HepG2 (cell line): Measurements from ENCODE around the gene TAB2. TPM values are rescaled to one million over a fixed set of nuclear protein-coding genes. Genes with fewer than 3 reads are reported as not detected.
A peak's percentile ranks its signal among the peaks of the same experiment; 100 is the strongest.

ENCODE experiments used
- BHLHE40 ChIP-seq: IDR thresholded peaks from 2 replicates; pipeline ENCODE4 v1.6.1; 2011; ENCODE audit warnings: low read length, improper control_type of control experiment
- DNMT1 ChIP-seq: sonication (generic); formaldehyde crosslinking; IDR thresholded peaks from 2 replicates; pipeline ENCODE4 v1.5.1; 2020; ENCODE audit warnings: mild to moderate bottlenecking, missing genetic modification reagents
- GATAD1 ChIP-seq: IDR thresholded peaks from 2 replicates; pipeline ENCODE4 v1.6.1; 2016; ENCODE audit warnings: missing genetic modification reagents, missing compliant biosample characterization
- HMG20B ChIP-seq: conservative IDR thresholded peaks from 2 replicates; pipeline ENCODE4 v1.6.1; 2016; ENCODE audit warnings: missing genetic modification reagents, missing compliant biosample characterization
- NR2C2 ChIP-seq: sonication (generic); formaldehyde crosslinking; IDR thresholded peaks from 2 replicates; pipeline ENCODE4 v1.4.0; 2020; ENCODE audit warnings: missing genetic modification reagents, mild to moderate bottlenecking, moderate library complexity, borderline replicate concordance
- RBM22 ChIP-seq: fragments of 200-400 bp; formaldehyde crosslinking; optimal IDR thresholded peaks from 2 replicates; pipeline ENCODE3; 2017; ENCODE audit warnings: mild to moderate bottlenecking, low read length, moderate library complexity
- REXO4 ChIP-seq: sonication (generic); formaldehyde crosslinking; IDR thresholded peaks from 2 replicates; pipeline ENCODE4 v1.8.0; 2022; ENCODE audit warnings: missing genetic modification reagents, mild to moderate bottlenecking, borderline replicate concordance
- SRY ChIP-seq: sonication (generic); formaldehyde crosslinking; IDR thresholded peaks from 2 replicates; pipeline ENCODE4 v1.8.0; 2022; ENCODE audit warnings: mild to moderate bottlenecking, missing genetic modification reagents
- THRA ChIP-seq: sonication (generic); formaldehyde crosslinking; IDR thresholded peaks from 2 replicates; pipeline ENCODE4 v1.4.0; 2020; ENCODE audit warnings: missing genetic modification reagents, borderline replicate concordance
- ZFP1 ChIP-seq: IDR thresholded peaks from 2 replicates; pipeline ENCODE4 v1.6.1; 2016
- ZNF101 ChIP-seq: sonication (generic); formaldehyde crosslinking; IDR thresholded peaks from 2 replicates; pipeline ENCODE4 v1.4.0; 2020; ENCODE audit warnings: mild to moderate bottlenecking, low read depth, missing genetic modification reagents, borderline replicate concordance
- ZNF143 ChIP-seq: sonication (generic); formaldehyde crosslinking; IDR thresholded peaks from 2 replicates; pipeline ENCODE4 v1.4.0; 2020; ENCODE audit warnings: missing genetic modification reagents
- ZNF230 ChIP-seq: sonication (generic); formaldehyde crosslinking; IDR thresholded peaks from 2 replicates; pipeline ENCODE4 v1.4.0; 2020; ENCODE audit warnings: mild to moderate bottlenecking, missing genetic modification reagents
- ZNF326 ChIP-seq: sonication (generic); formaldehyde crosslinking; IDR thresholded peaks from 2 replicates; pipeline ENCODE4 v1.4.0; 2020; ENCODE audit warnings: missing genetic modification reagents, borderline replicate concordance
- ZNF329 ChIP-seq: sonication (generic); formaldehyde crosslinking; IDR thresholded peaks from 2 replicates; pipeline ENCODE4 v1.9.0; 2021; ENCODE audit warnings: low read depth, mild to moderate bottlenecking, missing genetic modification reagents
- polyA plus RNA-seq, 8 experiments: library from polyadenylated mRNA; depleted of rRNA in 3 of 8; stranded (reverse) in 7 of 8; unstranded in 1 of 8; fragments of >200 nt; fragmentation: Illumina TruSeq in 4 of 8; extraction: Trizol in 4 of 8; gene quantifications; 2 replicates each; pipeline versions ENCODE4 v1.2.1 to v1.2.3, GENCODE V29; 2011 to 2016; ENCODE audit warnings: low read depth in 4 of 8, missing spikeins in 1 of 8, mixed read lengths in 1 of 8; ENCODE audit not compliant: insufficient read depth in 1 of 8
- total RNA-seq, 5 experiments: library from RNA; depleted of rRNA; stranded (reverse); fragments of >200 nt; fragmentation: Illumina TruSeq; extraction: Trizol; gene quantifications; 2 replicates each; pipeline ENCODE4 v1.2.3, GENCODE V29; 2016; ENCODE audit warnings: low read depth in 1 of 5
- TF ChIP-seq, protein P1 (sequence below): IDR thresholded peaks from 2 replicates; pipeline ENCODE4 v1.6.1; 2018; ENCODE audit warnings: missing genetic modification reagents, mild to moderate bottlenecking, missing compliant biosample characterization
- TF ChIP-seq, protein P2 (sequence below), 2 experiments: IDR thresholded peaks; 2 replicates each; pipeline ENCODE4 v1.6.1; 2011 to 2012; ENCODE audit warnings: low read length in 2 of 2, borderline replicate concordance in 1 of 2, low read depth in 1 of 2, mild to moderate bottlenecking in 1 of 2, moderate library complexity in 1 of 2
- TF ChIP-seq, protein P3 (sequence below): sonication (generic); formaldehyde crosslinking; conservative IDR thresholded peaks from 2 replicates; pipeline ENCODE4 v1.8.1; 2023; ENCODE audit warnings: missing genetic modification reagents
- TF ChIP-seq, protein P4 (sequence below): sonication (generic); formaldehyde crosslinking; IDR thresholded peaks from 2 replicates; pipeline ENCODE4 v1.4.0; 2020; ENCODE audit warnings: missing genetic modification reagents

TAB2 gene
- total and polyA plus RNA-seq, 2 of the 13 experiments (the other 11 are each of a cell fraction or from before 2014, with no cell fraction given): 23.7 to 50.2 TPM

DNA sequence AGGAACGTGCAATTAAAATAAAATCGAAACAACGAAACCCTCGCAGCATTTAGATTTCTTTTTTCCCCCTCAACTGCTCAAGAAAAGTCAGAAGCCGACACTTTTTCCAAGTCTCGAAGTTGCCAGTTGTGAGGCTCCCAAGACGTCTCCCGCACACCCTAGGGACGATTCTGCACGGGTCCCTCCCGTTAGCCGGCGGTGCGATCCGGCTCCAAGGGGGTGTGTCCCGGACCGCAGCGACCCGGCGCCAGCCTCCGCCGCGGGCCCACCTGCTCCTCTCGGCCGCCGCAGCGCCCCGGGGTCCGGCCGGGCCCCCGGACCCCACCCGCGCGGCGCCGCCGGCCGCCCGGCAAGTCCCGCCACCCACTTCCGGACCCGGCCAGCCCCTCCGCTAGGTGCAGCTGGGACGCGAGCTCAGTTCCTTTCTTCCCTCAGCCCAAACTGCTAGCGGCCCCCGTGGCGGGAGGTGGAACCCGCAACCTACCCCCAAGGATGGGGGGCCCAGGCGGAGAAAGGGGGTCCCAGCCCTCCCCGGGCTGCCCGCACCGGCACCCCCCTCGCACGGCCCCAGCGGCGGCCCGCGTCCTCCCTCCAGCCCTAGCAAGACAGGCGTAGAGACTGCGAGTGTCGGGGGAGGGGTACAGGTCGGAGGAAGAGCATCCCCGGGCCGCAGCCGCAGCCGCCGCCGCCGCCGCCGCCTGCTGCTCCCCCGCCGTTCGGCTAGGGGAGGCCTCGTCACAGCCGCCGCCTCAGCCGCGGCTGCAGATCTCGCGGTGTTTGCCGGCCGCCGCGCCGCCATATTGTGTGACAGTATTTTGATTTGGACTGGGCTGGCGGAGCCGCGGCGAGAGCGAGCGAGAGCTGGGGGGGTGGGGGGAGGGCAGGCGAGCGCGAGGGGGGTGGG is 520 bp upstream of the TAB2 start (continued):
- TF ChIP-seq NR2C2 (CRISPR knock-in tag) (peak; percentile 48; the same call in 1 of the 2 replicates), ZNF230 (CRISPR knock-in tag) (no peak), REXO4 (CRISPR knock-in tag) (no peak), GATAD1 (CRISPR knock-in tag) (peak; percentile 63), SRY (CRISPR knock-in tag) (no peak), ZNF101 (peak; percentile 24; the same call in 1 of the 2 replicates), BHLHE40 (0 out of 2 replicates have a peak, but pooled peaks have one; percentile 8), RBM22 (no peak), HMG20B (no peak), ZFP1 (CRISPR knock-in tag) (no peak), ZNF143 (CRISPR knock-in tag) (no peak), THRA (CRISPR knock-in tag) (no peak), ZNF329 (0 out of 2 replicates have a peak, but pooled peaks have one; percentile 12), DNMT1 (CRISPR knock-in tag) (peak; percentile 20; the same call in 1 of the 2 replicates), ZNF326 (no peak)
- TF ChIP-seq, protein P1, sequence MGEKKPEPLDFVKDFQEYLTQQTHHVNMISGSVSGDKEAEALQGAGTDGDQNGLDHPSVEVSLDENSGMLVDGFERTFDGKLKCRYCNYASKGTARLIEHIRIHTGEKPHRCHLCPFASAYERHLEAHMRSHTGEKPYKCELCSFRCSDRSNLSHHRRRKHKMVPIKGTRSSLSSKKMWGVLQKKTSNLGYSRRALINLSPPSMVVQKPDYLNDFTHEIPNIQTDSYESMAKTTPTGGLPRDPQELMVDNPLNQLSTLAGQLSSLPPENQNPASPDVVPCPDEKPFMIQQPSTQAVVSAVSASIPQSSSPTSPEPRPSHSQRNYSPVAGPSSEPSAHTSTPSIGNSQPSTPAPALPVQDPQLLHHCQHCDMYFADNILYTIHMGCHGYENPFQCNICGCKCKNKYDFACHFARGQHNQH (CRISPR knock-in tag): peak; percentile 55; the same call in 1 of the 2 replicates
- TF ChIP-seq, protein P2, sequence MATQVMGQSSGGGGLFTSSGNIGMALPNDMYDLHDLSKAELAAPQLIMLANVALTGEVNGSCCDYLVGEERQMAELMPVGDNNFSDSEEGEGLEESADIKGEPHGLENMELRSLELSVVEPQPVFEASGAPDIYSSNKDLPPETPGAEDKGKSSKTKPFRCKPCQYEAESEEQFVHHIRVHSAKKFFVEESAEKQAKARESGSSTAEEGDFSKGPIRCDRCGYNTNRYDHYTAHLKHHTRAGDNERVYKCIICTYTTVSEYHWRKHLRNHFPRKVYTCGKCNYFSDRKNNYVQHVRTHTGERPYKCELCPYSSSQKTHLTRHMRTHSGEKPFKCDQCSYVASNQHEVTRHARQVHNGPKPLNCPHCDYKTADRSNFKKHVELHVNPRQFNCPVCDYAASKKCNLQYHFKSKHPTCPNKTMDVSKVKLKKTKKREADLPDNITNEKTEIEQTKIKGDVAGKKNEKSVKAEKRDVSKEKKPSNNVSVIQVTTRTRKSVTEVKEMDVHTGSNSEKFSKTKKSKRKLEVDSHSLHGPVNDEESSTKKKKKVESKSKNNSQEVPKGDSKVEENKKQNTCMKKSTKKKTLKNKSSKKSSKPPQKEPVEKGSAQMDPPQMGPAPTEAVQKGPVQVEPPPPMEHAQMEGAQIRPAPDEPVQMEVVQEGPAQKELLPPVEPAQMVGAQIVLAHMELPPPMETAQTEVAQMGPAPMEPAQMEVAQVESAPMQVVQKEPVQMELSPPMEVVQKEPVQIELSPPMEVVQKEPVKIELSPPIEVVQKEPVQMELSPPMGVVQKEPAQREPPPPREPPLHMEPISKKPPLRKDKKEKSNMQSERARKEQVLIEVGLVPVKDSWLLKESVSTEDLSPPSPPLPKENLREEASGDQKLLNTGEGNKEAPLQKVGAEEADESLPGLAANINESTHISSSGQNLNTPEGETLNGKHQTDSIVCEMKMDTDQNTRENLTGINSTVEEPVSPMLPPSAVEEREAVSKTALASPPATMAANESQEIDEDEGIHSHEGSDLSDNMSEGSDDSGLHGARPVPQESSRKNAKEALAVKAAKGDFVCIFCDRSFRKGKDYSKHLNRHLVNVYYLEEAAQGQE (IDR thresholded peaks at IDR 0.05; ENCODE audit: borderline replicate concordance in 1 of 2, low read depth in 1 of 2, low read length in 2 of 2): 0 out of 4 replicates have a peak, but pooled peaks of 1 of the 2 experiments have one; percentile 22
- TF ChIP-seq, protein P3, sequence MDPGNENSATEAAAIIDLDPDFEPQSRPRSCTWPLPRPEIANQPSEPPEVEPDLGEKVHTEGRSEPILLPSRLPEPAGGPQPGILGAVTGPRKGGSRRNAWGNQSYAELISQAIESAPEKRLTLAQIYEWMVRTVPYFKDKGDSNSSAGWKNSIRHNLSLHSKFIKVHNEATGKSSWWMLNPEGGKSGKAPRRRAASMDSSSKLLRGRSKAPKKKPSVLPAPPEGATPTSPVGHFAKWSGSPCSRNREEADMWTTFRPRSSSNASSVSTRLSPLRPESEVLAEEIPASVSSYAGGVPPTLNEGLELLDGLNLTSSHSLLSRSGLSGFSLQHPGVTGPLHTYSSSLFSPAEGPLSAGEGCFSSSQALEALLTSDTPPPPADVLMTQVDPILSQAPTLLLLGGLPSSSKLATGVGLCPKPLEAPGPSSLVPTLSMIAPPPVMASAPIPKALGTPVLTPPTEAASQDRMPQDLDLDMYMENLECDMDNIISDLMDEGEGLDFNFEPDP (CRISPR knock-in tag): no peak
- TF ChIP-seq, protein P4, sequence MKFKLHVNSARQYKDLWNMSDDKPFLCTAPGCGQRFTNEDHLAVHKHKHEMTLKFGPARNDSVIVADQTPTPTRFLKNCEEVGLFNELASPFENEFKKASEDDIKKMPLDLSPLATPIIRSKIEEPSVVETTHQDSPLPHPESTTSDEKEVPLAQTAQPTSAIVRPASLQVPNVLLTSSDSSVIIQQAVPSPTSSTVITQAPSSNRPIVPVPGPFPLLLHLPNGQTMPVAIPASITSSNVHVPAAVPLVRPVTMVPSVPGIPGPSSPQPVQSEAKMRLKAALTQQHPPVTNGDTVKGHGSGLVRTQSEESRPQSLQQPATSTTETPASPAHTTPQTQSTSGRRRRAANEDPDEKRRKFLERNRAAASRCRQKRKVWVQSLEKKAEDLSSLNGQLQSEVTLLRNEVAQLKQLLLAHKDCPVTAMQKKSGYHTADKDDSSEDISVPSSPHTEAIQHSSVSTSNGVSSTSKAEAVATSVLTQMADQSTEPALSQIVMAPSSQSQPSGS: 0 out of 2 replicates have a peak, but pooled peaks have one; percentile 6
